ENCODE measurements around the gene MUC13. TPM values are rescaled to one million over a fixed set of nuclear protein-coding genes. Genes with fewer than 3 reads are reported as not detected.
"Not testable (repeated sequence)": the region's sequence is repeated elsewhere in the genome, so short reads cannot be mapped to it uniquely, and the experiment has no call there.

The MUC13 gene
- total RNA-seq, 4 donors from 2014 or later: not detected

GRCh38 chr3:124962403-124962940 lies 27.9 kb upstream of the MUC13 start:
- no peak for TF ChIP-seq POLR2AphosphoS5 (IDR thresholded peaks at IDR 0.05)
- TF ChIP-seq CTCF (IDR thresholded peaks at IDR 0.05): no peak
- TF ChIP-seq EP300 (IDR thresholded peaks at IDR 0.05): no peak
- no peak for TF ChIP-seq POLR2A (IDR thresholded peaks at IDR 0.05)
- Histone ChIP-seq H3K4me1 (peaks cover 0 to 11% (median 0%) of the 10 kb centered on the region in 3 donors), H3K4me3 (no peak overlapping the region), H3K27ac (no peak overlapping the region), H3K9me3 (peaks cover 0 to 8% (median 0%) of the 10 kb centered on the region in 3 donors), H3K27me3 (no peaks in the 10 kb centered on the region), H3K36me3 (no peaks in the 10 kb centered on the region)
- WGBS, 2 donors (ENCODE audit: low coverage in 1 of 2): 95 to 98% methylated on average over 2 of the region's 2 CpGs
- no peak for ATAC-seq

- Histone ChIP-seq H3K4me3 (no peak overlapping the region), H3K4me1 (peaks cover 0 to 11% (median 0%) of the 10 kb centered on the region in 3 donors), H3K36me3 (no peaks in the 10 kb centered on the region), H3K27me3 (no peaks in the 10 kb centered on the region), H3K9me3 (peaks cover 0 to 8% (median 0%) of the 10 kb centered on the region in 3 donors), H3K27ac (no peak overlapping the region)
- 57 to 79% methylated on average over 4 to 5 of the region's 5 CpGs for WGBS, 2 donors (ENCODE audit: low coverage in 1 of 2)
- ATAC-seq: no peak
- no peak for TF ChIP-seq POLR2AphosphoS5 (IDR thresholded peaks at IDR 0.05)
- TF ChIP-seq POLR2A (IDR thresholded peaks at IDR 0.05): no peak
- no peak for TF ChIP-seq CTCF (IDR thresholded peaks at IDR 0.05)
- no peak for TF ChIP-seq EP300 (IDR thresholded peaks at IDR 0.05)
These were observed 26.1 kb upstream of the MUC13 start for GRCh38 chr3:124960698-124961097.

- 51 to 56% methylated on average over 2 to 3 of the region's 3 CpGs for WGBS, 2 donors (ENCODE audit: low coverage in 1 of 2)
- no peak overlapping the region for H3K27ac ChIP-seq
These were observed 25.6 kb upstream of the MUC13 start for GRCh38 chr3:124960105-124960504.

GRCh38 chr3:124957951-124958350 lies 23.4 kb upstream of the MUC13 start:
- H3K36me3 ChIP-seq, H3K4me1 ChIP-seq, H3K27me3 ChIP-seq, H3K4me3 ChIP-seq, H3K27ac ChIP-seq, ATAC-seq, H3K9me3 ChIP-seq: not testable (repeated sequence)
- WGBS, 2 donors (ENCODE audit: low coverage in 1 of 2): 79 to 100% methylated on average over 2 of the region's 4 CpGs

More at GRCh38 chr3:124960105-124960504, 25.6 kb upstream of the MUC13 start:
- Histone ChIP-seq H3K4me1 (peaks cover 0 to 8% (median 0%) of the 10 kb centered on the region in 3 donors), H3K27me3 (no peaks in the 10 kb centered on the region), H3K9me3 (peaks cover 0 to 8% (median 0%) of the 10 kb centered on the region in 3 donors), H3K36me3 (no peaks in the 10 kb centered on the region), H3K4me3 (no peak overlapping the region)
- no peak for ATAC-seq
- TF ChIP-seq POLR2AphosphoS5 (IDR thresholded peaks at IDR 0.05) (no peak), POLR2A (IDR thresholded peaks at IDR 0.05) (no peak), CTCF (IDR thresholded peaks at IDR 0.05) (no peak), EP300 (IDR thresholded peaks at IDR 0.05) (no peak)

- Histone ChIP-seq H3K27me3 (no peaks in the 10 kb centered on the region), H3K36me3 (no peaks in the 10 kb centered on the region), H3K4me3 (no peak overlapping the region), H3K27ac (no peak overlapping the region), H3K9me3 (no peaks in the 10 kb centered on the region), H3K4me1 (no peaks in the 10 kb centered on the region)
- no peak for TF ChIP-seq EP300 (IDR thresholded peaks at IDR 0.05)
- TF ChIP-seq POLR2AphosphoS5 (IDR thresholded peaks at IDR 0.05): no peak
- no peak for TF ChIP-seq CTCF (IDR thresholded peaks at IDR 0.05)
- TF ChIP-seq POLR2A (IDR thresholded peaks at IDR 0.05): no peak
- 75 to 80% methylated on average over 5 of the region's 5 CpGs for WGBS, 2 donors (ENCODE audit: low coverage in 1 of 2)
- ATAC-seq: no peak
These were observed 17.8 kb upstream of the MUC13 start for GRCh38 chr3:124952282-124952855.
